ENCODE measurements around the gene CYP4F2. TPM values are rescaled to one million over a fixed set of nuclear protein-coding genes. Genes with fewer than 3 reads are reported as not detected.
"Not testable (repeated sequence)": the region's sequence is repeated elsewhere in the genome, so short reads cannot be mapped to it uniquely, and the experiment has no call there.

CYP4F2 gene
- polyA plus RNA-seq, 1 donor from 2014 or later = not detected

DNA sequence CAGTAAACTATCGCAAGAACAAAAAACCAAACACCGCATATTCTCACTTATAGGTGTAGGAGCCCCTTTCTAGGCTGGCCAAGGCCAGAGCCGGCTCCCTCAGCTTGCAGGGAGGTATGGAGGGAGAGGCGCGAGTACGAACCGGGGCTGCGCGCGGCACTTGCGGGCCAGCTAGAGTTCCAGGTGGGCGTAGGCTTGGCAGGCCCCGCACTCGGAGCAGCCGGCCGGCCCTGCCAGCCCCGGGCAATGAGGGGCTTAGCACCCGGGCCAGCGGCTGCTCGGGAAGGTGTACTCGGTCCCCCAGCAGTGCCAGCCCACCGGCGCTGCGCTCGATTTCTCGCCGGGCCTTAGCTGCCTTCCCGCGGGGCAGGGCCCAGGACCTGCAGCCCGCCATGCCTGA lies 1.7 kb upstream of the CYP4F2 start:
- not testable (repeated sequence) for H3K36me3 ChIP-seq (ENCODE audit: insufficient read depth, low read length); H3K27ac ChIP-seq (ENCODE audit: low read length)

DNA sequence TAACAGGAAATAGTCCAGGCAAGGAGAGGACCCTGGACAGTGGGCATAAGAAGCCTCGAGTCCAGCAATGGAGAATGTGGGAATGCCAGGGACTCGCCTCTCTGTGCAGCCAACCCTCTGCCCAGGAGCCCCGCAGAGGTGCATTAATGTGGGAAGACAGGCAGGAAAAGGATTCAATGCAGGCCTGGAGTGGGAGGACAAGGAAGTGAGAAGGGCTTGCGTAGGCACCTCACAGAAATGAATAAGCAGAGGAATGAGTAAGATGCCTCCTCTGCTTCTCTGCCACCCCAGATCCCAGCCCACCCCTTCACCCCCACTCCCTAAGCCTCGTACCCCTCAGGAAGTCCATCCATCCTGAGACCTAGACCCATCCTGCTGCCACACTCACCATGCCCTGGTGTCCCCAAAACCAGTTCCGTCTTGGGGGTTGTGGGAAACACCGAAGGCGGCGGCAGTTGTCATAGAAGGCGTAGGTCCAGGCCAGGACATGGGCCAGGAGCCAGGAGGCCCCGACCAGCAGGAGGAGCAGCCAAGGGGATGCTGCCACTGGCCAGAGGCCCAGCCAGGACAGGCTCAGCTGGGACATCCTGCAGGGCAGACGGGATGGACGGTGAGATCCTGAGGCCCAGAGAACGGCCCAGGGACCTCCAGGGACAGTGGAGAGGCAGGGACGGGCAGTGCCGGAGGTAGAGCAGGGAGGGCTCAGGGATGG lies 692 bp downstream of the CYP4F2 start:
- no peak overlapping the region for H3K9ac ChIP-seq (ENCODE audit: low read length)
- H3K27ac ChIP-seq (ENCODE audit: low read length) = no peak overlapping the region
- TF ChIP-seq EZH2 (IDR thresholded peaks at IDR 0.05; ENCODE audit: borderline replicate concordance, insufficient read depth, low read length, poor library complexity, severe bottlenecking) = no peak
- TF ChIP-seq TAF1 (IDR thresholded peaks at IDR 0.05; ENCODE audit: low read depth) = no peak
- TF ChIP-seq RAD21 (conservative IDR thresholded peaks at IDR 0.05) = no peak
- TF ChIP-seq EP300 (conservative IDR thresholded peaks at IDR 0.05; ENCODE audit: poor library complexity, severe bottlenecking) = no peak
- TF ChIP-seq SMC3 (conservative IDR thresholded peaks at IDR 0.05; ENCODE audit: poor library complexity) = no peak
- TF ChIP-seq MXI1 (conservative IDR thresholded peaks at IDR 0.05; ENCODE audit: poor library complexity, severe bottlenecking) = no peak
- TF ChIP-seq, protein P1, sequence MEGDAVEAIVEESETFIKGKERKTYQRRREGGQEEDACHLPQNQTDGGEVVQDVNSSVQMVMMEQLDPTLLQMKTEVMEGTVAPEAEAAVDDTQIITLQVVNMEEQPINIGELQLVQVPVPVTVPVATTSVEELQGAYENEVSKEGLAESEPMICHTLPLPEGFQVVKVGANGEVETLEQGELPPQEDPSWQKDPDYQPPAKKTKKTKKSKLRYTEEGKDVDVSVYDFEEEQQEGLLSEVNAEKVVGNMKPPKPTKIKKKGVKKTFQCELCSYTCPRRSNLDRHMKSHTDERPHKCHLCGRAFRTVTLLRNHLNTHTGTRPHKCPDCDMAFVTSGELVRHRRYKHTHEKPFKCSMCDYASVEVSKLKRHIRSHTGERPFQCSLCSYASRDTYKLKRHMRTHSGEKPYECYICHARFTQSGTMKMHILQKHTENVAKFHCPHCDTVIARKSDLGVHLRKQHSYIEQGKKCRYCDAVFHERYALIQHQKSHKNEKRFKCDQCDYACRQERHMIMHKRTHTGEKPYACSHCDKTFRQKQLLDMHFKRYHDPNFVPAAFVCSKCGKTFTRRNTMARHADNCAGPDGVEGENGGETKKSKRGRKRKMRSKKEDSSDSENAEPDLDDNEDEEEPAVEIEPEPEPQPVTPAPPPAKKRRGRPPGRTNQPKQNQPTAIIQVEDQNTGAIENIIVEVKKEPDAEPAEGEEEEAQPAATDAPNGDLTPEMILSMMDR (IDR thresholded peaks at IDR 0.05; ENCODE audit: poor library complexity, severe bottlenecking) = no peak
- TF ChIP-seq, protein P2, sequence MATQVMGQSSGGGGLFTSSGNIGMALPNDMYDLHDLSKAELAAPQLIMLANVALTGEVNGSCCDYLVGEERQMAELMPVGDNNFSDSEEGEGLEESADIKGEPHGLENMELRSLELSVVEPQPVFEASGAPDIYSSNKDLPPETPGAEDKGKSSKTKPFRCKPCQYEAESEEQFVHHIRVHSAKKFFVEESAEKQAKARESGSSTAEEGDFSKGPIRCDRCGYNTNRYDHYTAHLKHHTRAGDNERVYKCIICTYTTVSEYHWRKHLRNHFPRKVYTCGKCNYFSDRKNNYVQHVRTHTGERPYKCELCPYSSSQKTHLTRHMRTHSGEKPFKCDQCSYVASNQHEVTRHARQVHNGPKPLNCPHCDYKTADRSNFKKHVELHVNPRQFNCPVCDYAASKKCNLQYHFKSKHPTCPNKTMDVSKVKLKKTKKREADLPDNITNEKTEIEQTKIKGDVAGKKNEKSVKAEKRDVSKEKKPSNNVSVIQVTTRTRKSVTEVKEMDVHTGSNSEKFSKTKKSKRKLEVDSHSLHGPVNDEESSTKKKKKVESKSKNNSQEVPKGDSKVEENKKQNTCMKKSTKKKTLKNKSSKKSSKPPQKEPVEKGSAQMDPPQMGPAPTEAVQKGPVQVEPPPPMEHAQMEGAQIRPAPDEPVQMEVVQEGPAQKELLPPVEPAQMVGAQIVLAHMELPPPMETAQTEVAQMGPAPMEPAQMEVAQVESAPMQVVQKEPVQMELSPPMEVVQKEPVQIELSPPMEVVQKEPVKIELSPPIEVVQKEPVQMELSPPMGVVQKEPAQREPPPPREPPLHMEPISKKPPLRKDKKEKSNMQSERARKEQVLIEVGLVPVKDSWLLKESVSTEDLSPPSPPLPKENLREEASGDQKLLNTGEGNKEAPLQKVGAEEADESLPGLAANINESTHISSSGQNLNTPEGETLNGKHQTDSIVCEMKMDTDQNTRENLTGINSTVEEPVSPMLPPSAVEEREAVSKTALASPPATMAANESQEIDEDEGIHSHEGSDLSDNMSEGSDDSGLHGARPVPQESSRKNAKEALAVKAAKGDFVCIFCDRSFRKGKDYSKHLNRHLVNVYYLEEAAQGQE (IDR thresholded peaks at IDR 0.05; ENCODE audit: borderline replicate concordance) = no peak
- no peaks in the 10 kb centered on the region for H3K27me3 ChIP-seq (ENCODE audit: insufficient read depth, low read depth, low read length)
- no peaks in the 10 kb centered on the region for H3K9me2 ChIP-seq (ENCODE audit: insufficient read depth, low read length)
- H3K79me2 ChIP-seq (replicated peaks; ENCODE audit: insufficient read depth, low read length) = no peaks in the 10 kb centered on the region
- H3F3A ChIP-seq (ENCODE audit: insufficient read depth, low read length, poor library complexity, severe bottlenecking) = no peaks in the 10 kb centered on the region
- no peak overlapping the region for H2AFZ ChIP-seq (ENCODE audit: low read depth, low read length)
- no peak overlapping the region for H3K4me2 ChIP-seq (ENCODE audit: low read length)
- H3K4me3 ChIP-seq (ENCODE audit: low read length) = no peak overlapping the region
- H3K9me3 ChIP-seq (ENCODE audit: low read length) = no peaks in the 10 kb centered on the region
- no peaks in the 10 kb centered on the region for H3K36me3 ChIP-seq (ENCODE audit: insufficient read depth, low read length)
- no peaks in the 10 kb centered on the region for H4K20me1 ChIP-seq (ENCODE audit: insufficient read depth)

More for the DNA sequence above, 1.7 kb upstream of the CYP4F2 start:
- H3K9ac ChIP-seq (ENCODE audit: low read length); H4K20me1 ChIP-seq (ENCODE audit: insufficient read depth); H3K9me2 ChIP-seq (ENCODE audit: insufficient read depth, low read length); H3K27me3 ChIP-seq (ENCODE audit: insufficient read depth, low read depth, low read length); H3K79me2 ChIP-seq (replicated peaks; ENCODE audit: insufficient read depth, low read length); H3K9me3 ChIP-seq (ENCODE audit: low read length); H2AFZ ChIP-seq (ENCODE audit: low read depth, low read length); H3F3A ChIP-seq (ENCODE audit: insufficient read depth, low read length, poor library complexity, severe bottlenecking); H3K4me3 ChIP-seq (ENCODE audit: low read length); H3K4me2 ChIP-seq (ENCODE audit: low read length): not testable (repeated sequence)

Measured in neural cell (in vitro differentiated cells).